GM12874 (cell line): ENCODE measurements around the gene SFXN2.

ENCODE experiments used
- TF ChIP-seq, protein P1 (sequence below): IDR thresholded peaks from 2 replicates; pipeline ENCODE4 v1.5.1; 2011; ENCODE audit warnings: low read depth, mild to moderate bottlenecking, control low read depth, low read length, moderate library complexity; ENCODE audit not compliant: insufficient read depth

SFXN2 gene

DNA sequence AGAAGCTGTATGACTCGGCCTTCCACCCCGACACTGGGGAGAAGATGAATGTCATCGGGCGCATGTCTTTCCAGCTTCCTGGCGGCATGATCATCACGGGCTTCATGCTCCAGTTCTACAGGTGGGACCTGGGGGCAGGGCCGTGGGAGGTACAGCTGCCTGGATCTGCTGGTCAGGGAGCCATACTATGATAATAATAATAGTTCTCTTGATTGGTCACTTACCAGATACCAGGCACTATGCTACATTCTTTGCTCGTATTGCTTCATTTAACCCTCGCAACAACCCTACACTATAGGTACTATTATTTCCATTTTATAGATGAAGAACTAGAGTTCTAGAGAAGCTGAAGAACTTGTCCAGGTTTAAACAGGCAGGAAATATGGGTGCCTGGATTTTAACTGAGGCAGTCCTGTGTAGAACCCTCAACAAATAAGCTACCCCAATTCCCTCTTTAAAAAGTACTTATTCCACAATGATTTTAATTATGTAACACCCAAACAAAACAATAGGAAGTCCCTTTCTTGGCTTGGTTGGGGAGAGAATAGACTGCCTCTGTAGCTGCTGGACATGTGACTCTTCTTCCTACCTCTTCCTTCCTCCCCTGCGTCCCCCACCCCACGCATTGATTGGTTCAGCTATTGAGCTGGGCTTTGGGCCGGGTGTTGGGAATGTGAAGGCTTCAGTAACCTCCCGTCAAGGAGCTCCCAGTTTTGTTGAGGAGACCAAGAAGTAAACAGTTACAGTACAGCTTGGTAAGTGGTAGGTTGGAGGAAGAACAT is 12.8 kb downstream of the SFXN2 start:
- TF ChIP-seq, protein P1, sequence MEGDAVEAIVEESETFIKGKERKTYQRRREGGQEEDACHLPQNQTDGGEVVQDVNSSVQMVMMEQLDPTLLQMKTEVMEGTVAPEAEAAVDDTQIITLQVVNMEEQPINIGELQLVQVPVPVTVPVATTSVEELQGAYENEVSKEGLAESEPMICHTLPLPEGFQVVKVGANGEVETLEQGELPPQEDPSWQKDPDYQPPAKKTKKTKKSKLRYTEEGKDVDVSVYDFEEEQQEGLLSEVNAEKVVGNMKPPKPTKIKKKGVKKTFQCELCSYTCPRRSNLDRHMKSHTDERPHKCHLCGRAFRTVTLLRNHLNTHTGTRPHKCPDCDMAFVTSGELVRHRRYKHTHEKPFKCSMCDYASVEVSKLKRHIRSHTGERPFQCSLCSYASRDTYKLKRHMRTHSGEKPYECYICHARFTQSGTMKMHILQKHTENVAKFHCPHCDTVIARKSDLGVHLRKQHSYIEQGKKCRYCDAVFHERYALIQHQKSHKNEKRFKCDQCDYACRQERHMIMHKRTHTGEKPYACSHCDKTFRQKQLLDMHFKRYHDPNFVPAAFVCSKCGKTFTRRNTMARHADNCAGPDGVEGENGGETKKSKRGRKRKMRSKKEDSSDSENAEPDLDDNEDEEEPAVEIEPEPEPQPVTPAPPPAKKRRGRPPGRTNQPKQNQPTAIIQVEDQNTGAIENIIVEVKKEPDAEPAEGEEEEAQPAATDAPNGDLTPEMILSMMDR = no peak

DNA sequence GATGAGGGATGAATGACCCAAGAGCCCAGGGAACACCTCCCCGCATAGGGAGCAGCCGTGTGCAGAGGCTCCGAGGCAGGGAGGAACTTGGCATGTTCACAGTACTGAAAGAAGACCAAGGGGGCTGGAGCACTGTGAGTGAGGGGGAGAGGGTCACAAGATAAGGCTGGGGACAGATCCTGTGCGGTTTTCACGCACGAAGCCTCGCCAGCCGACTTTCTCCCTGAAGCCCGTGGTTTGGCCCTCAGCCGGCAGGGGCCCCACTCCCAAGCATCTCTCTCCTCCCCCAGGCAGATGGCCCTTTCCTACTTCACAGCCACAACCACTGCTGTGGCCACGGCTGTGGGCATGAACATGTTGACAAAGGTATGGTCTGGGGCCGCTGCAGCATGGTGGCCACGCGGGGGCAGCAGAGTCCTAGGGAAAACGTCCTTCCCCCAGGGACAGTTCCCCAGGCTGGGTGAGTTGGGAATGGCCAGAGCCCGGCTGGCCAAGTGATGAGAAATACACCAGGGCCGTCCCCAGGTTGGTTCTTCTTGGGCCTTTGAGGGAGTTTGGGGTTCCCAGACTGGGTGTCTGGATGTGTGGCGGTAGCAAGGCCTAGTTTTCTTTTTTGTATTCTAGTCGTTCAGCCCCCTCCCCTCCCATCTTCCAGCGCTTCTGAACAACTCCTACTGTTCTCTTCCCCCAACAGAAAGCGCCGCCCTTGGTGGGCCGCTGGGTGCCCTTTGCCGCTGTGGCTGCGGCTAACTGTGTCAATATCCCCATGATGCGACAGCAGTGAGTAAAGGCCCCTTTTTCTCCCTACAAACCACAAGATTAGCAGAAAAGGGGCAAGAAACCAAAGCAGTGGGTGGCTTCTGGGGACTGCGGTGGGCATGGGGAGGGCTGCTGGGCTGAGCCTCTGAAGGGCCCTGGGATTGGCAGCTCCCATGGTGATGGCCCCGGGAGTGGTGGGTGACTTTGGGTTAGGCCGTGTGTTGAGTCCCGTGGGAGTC is 14.9 kb downstream of the SFXN2 start:
- TF ChIP-seq, protein P1 = peak; percentile 84

DNA sequence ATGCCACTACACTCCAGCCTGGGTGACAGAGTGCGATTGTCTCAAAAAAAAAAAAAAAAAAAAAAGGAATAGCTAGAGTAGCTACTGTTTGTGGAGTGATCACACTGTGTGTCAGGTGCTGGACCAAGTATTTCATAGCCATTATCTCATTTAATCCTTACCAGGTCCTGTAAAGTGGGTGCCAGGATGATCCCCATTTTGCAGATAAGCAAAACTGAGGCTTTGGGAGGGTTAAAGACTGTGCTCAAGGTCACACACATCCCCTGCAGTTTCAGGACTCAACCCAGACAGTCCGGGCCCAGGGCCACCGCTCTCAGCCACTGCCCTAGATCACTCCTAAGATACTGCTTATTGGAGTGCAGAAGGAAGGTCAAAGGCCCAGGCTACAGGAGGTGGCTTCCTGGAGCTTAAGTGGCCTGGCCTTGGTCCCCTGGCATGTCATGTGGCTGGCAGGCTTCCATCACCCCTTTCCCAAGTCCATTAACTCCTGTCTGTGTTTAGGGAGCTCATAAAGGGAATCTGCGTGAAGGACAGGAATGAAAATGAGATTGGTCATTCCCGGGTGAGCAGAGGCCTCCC is 16.9 kb downstream of the SFXN2 start:
- TF ChIP-seq, protein P1 = no peak

DNA sequence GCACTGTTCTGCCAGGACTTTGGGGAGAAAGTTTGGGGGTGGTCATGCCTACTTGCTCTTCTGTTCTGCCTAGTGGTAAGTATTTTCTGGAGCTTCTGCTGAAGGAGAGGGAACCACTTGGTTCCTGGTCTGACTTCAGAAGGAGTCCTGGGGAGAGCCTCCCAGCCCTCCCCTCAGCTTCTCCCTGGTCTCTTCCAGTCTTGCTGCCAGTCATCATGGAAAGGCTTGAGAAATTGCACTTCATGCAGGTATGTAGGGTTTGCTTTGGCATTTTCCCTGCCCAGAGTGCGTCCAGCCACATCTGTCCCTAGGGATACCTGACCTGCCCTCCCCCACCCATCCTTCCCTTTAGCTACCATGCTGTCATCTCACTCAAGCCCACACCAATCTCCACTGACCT is 18.2 kb downstream of the SFXN2 start:
- TF ChIP-seq, protein P1 = no peak

DNA sequence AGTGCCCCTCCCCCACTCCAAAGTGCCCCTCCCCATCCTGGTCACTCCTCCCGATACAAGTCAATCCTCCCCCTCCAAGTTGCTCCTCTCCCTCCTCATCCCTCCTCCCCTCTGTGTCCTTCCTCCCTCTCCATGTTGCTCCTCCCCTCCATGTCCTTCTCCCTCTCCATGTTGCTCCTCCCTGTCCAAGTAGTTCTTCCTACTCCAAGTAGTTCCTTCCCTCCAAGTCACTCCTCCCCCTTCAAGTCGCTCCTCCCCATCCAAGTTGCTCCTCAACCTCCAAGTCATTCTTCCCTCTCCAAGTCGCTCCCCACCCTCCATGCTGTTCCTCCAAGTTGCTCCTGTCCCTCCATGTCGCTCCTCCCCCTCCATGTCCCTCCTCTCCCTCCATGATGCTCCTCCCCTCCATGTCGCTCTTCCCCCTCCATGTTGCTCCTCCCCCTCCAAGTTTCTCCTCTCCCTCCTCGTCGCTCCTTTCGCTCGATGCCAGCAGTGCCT is 20.7 kb downstream of the SFXN2 start:
- TF ChIP-seq, protein P1 = no peak

DNA sequence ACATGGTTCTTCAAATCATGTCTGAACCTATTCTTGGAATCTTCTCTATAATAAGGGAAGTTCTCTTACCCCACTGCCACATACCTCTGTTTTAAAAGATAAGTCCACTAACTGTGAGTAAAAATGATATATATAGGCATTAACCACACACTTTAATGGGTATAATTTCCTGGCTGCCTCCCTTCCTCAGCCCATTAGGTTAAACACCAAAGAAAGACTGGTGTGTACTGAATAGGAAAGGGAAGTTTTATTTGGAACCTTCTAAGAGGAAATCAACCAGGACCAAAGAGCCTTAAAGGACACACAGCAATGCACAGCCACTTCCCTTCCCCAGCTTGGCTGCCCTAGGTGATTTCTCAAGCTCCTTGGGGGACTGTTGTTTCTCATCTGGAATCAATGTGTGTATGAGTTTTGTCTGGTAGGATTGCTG is 24.3 kb downstream of the SFXN2 start:
- TF ChIP-seq, protein P1 = no peak

DNA sequence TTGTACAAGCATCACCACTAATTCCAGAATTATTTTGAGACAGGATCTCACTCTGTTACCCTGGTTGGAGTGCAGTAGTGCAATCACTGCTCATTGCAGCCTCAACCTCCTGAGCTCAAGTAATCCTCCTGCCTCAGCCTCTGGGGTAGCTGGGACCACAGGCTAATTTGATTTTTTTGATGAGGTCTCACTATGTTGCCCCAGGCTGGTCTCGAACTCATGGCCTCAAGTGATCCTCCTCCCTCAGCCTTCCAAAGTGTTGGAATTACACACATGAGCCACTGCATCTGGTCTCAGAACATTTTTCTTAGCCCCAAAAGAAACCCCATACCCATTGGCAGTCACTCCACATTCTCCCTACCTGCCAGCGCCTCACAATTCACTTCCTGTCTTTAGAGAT is 25.8 kb downstream of the SFXN2 start:
- TF ChIP-seq, protein P1 = no peak
